GM19463 (cell line): ENCODE measurements around the gene NLGN1.
"Not testable (repeated sequence)": the region's sequence is repeated elsewhere in the genome, so short reads cannot be mapped to it uniquely, and the experiment has no call there.

ENCODE experiments used
- ATAC-seq: cut with Tn5 transposase; IDR thresholded peaks from one replicate; pipeline ENCODE4 v1.9.1; 2021; ENCODE audit warnings: mild to moderate bottlenecking, moderate library complexity; ENCODE audit not compliant: unreplicated experiment

Gene NLGN1

DNA sequence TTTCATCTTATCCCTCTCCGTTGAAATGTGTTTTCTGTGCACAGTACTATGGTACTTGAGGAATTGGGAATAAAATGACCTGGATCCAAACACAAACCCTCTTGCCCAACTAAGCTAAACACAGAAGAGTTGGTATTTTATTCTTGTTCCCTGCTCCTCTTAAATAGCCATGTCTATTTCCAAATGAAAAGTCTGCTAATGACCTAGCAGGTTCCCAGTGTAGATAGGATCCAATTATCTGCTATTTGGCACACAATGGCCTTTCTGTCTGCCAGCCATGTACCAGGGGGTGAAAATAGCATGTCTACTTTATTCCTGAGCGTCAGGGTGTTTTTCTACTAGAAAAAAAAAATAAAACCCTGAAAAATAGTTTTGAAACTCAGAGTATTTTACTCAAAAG, 804.6 kb downstream of the NLGN1 start:
- no peak for ATAC-seq

GRCh38 chr3:174202561-174202960, 805.0 kb downstream of the NLGN1 start:
- no peak for ATAC-seq

- ATAC-seq = no peak
Measured at GRCh38 chr3:174204765-174205164, 807.2 kb downstream of the NLGN1 start.

DNA sequence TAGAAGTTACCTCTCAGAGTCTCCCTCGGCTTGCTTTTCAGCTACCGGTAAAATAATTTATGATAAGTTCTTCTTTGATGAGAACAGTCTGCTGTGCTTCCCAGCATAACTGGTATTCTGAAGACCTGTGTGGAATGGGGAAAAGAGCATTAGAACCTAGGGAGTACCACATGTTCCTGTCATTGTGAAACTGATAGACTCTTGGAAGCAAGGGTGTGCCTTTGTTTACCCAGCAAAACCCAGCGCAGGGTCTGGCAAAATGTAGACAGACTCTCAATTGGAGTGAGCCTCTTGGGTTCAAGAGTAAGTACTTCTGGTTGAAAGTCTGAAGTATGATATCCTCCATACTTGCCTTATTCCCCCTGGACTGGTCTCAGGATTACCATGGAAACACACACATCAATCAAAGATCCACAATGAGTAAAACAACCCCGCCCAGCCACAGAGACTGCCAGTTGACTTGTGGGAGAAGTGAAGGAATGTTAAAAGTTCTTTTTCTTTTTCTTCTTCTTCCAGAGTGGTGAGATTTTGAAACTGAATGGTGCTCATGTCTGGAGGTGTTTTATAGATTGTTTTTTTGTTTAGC, 809.2 kb downstream of the NLGN1 start:
- ATAC-seq = no peak

- ATAC-seq = no peak
Measured at GRCh38 chr3:174208161-174208560, 810.6 kb downstream of the NLGN1 start.

- not testable (repeated sequence) for ATAC-seq
Measured at GRCh38 chr3:174211896-174212295, 814.4 kb downstream of the NLGN1 start.

DNA sequence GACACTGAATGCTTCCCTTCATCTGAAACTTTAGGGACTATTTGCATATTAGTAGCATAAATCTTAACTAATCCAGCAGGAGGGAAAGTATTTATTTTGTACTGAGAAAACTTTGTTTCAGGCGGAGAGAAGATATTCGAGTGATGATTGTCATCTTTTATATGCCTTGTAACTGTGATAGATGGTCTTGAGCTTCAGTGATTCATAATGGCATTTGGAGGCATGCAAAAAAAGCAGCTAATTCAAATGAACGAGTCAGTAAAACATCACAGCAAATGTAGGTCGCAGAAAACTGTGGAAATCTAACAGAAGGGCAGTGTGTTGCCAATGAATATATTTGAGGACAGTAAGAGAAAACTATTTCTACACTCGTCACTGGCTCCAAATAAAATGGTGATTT, 817.9 kb downstream of the NLGN1 start:
- no peak for ATAC-seq

- ATAC-seq = no peak
Measured at GRCh38 chr3:174216019-174216418, 818.5 kb downstream of the NLGN1 start.

- ATAC-seq = no peak
Measured at GRCh38 chr3:174216946-174217718, 819.6 kb downstream of the NLGN1 start.

GRCh38 chr3:174218016-174218415, 820.5 kb downstream of the NLGN1 start:
- ATAC-seq = no peak

DNA sequence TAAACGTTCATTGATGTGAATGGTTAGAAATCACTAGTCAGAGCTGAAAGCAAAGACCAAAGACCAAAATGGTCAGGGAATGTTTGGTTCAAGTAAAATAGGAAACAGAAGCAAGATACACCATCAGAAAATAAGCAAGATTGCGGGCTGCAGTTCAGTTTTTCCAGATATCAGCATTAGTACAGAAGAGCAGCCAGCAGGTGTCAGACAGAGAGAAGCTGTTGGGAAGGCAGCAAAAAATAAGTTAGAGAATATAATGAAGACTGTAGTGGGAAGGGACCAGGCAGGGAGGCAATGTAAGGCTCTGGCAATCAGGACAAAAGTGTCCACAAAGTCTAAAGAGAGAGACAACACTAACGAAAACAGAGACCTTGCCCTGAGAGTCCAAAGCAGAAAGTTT, 822.2 kb downstream of the NLGN1 start:
- no peak for ATAC-seq

DNA sequence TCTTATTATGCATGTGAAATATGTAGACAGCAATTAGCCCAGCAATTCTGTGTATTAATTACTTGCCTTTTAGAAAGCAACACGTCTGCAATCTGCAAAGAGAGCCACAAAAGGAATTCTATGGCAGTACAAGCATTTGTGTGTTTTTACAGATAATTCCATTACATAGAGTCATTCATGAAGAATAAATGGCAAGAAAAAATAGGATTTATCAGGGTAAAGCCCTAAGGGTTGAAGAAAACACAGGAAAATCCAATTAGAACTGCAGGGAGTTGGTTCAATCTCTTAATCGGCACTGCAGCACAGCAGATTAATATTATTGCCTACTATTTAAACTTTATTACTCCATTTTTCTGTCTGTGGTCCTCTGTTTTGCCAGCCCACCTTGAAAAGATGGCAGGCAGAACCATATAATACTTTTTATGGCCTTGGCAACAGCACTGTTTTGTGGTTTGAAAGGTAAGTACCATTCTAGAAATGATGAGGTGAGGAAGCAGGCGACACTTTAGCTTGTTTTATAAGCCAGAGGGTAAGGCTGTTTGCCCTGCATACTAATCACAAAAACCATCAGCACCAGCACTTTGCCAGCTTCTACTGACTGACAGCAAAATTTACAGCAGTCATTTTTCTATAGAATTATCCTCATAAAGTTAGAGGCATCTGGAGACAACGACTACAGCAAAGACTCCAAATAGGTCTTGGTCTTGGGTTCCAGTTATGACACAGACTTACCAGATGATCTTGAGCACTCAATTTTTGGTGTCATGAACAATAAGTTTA, 823.4 kb downstream of the NLGN1 start:
- ATAC-seq = no peak

DNA sequence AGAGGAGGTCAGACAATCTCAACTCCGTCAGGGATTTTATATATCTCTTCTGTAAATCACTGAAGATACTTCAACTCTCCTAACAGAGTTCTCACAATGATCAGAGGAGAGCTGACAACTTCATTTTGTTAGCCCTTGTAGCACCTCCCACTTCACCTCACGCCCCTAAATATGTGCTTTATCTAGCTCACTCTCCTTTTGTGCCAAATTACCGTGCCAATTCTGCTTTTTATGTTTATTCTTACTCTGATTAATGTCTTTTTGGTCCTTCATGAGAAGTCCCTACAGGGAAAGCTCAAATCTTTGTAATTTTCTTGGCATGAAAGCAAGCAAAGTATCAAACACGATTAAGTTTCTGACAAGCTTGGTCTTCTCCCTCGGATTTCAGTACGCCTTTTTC, 825.5 kb downstream of the NLGN1 start:
- no peak for ATAC-seq

DNA sequence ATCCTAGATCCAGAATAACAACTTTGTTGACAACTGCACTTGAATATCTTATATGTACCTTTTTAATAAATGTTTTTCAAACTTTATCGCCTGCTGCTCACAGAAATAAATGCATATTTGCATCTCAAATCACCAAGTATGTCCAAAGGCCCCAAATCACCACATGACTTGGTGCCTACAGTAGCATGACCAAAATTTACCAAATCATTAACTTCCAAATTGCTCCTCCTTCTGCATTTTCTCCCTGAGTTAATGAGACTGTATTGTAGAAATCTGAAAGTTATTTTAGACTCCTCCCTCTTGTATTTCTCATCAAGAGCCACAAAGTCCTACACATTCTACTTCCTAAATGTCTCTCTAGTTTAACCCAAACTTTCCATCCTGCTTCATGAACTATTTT, 826.1 kb downstream of the NLGN1 start:
- no peak for ATAC-seq

DNA sequence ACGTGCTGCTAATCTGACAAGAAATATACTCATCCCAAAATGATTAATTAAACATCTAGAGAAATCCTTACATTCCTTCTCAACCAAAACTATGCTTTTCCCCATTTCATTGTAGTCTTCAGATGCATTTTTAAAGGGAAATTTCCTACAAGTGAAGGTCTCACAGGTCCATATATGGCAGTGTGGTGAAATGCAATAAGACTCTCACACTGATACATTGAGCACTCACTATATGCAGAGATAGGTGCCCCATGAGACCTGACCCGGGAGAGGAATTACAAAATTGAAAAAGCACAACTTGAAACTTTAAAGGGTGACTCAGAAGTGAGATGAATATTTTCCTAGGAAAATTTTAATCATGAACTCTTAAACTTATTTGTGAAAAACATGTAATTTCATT, 832.4 kb downstream of the NLGN1 start:
- ATAC-seq = no peak

DNA sequence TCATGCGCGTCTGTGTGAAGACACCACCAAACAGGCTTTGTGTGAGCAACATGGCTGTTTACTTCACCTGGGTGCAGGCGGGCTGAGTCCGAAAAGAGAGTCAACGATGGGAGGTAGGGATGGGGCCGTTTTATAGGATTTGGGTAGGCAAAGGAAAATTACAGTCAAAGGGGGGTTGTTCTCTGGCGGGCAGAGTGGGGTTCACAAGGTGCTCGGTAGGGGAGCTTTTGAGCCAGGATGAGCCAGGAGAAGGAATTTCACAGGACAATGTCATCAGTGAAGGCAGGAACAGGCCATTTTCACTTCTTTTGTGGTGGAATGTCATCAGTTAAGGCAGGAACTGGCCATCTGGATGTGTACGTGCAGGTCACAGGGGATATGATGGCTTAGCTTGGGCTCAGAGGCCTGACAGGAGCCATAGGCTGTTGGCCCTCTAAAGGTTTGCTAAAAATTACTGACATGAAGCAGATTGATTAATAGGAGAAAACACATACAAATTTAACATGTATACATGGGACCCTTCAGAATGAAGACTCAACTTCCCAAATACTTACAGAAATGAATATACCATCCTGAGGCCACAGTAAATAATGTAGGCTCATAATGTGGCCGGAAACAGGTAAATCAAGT, 834.6 kb downstream of the NLGN1 start:
- ATAC-seq = not testable (repeated sequence)

DNA sequence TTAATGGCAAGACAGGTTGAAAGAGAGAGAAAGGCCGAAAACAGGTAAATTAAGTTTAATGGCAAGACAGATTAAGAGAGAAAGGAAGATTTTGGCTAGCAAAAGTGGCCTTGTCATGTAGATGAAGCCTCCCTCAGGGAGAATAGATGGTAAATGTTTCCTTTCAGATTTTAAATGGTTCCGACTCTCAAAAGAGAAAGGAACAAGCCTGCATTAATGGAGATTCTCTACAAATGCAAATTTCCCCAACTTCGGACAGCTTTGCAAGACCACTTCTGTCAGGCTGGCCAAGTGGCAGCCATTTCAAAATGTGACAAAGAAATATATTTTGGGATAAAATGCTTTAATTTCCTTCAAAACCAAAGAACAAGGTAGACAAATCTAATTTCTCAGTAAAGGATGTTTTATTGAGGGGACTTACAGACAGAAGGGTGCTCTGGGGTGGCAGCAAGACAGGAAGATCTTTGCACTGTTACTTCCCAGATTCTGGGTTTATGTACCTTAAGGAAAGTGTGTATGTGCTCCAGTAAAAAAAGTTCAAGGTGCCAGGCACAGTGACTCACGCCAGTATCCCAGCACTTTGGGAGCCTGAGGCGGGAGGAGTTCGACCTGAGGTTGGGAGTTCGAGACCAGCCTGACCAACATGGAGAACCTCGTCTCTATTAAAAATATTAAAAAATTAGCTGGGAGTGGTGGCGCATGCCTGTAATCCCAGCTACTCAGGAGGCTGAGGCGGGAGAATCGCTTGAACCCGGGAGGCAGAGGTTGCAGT, 835.3 kb downstream of the NLGN1 start:
- no peak for ATAC-seq

GRCh38 chr3:174233511-174233910, 836.0 kb downstream of the NLGN1 start:
- no peak for ATAC-seq

DNA sequence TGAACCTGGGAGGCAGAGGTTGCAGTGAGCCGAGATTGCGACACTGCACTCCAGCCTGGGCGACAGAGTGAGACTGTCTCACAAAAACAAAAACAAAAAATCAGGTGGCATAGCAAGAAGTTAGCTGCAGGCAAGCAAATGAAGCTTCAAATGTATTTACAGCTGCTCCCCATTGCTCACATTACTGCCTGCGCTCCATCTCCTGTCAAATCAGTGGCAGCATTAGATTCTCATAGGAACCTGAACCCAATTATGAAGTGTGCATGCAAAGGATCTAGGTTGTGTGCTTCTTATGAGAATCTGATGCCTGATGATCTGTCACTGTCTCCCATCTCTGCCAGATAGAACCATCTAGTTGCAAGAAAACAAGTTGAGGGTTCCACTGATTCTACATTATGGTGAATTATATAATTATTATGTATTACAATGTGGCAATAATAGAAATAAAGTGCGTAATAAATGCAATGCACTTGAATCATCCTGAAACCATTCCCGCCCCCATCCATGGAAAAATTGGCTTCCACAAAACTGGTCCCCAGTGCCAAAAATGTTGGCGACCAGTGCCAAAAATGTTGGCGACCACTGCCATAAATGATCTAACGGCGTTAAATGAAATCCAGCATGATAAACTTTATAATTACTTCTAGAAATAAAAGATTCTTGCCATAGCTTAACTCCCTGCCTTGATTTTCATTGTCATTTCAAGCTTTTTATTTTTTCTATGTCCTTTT, 844.9 kb downstream of the NLGN1 start:
- ATAC-seq = no peak

DNA sequence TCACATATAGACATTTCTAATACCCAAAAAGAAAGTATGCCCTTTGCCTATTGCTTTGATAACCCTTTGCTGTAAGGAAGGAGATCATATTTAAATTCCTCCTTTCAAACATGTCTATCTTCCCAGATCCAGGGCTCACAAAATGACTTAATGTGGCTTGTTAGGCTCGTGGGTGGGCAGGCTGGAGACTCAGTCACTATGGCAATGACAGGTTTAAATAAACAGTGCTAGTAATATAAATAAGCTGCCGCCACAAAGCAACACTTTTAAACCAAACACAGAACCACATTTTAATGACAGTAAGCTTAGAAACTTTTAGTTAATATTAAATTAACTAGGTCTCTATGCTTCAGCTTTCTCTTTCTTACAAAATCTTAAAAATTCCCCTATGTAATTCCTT, 845.6 kb downstream of the NLGN1 start:
- ATAC-seq = no peak
